Measurements from ENCODE around the gene DNM3.

Gene DNM3

GRCh38 chr1:172146141-172146850, 305.0 kb downstream of the DNM3 start:
- no peak for DNase-seq

- no peak for DNase-seq
These were observed 306.2 kb downstream of the DNM3 start for GRCh38 chr1:172147541-172147940.

GRCh38 chr1:172148213-172148612, 306.9 kb downstream of the DNM3 start:
- no peak for DNase-seq

- DNase-seq: no peak
These were observed 307.4 kb downstream of the DNM3 start for GRCh38 chr1:172148707-172149106.

GRCh38 chr1:172149346-172149745, 308.0 kb downstream of the DNM3 start:
- DNase-seq: no peak

- DNase-seq: no peak
These were observed 313.3 kb downstream of the DNM3 start for GRCh38 chr1:172154551-172154950.

- no peak for DNase-seq
These were observed 314.5 kb downstream of the DNM3 start for GRCh38 chr1:172155766-172156165.

GRCh38 chr1:172162236-172162635, 320.9 kb downstream of the DNM3 start:
- DNase-seq: no peak

GRCh38 chr1:172163498-172164215, 322.4 kb downstream of the DNM3 start:
- no peak for DNase-seq

GRCh38 chr1:172165403-172165802, 324.1 kb downstream of the DNM3 start:
- no peak for DNase-seq

- DNase-seq: no peak
These were observed 326.7 kb downstream of the DNM3 start for GRCh38 chr1:172167796-172168596.

GRCh38 chr1:172168597-172168872, 327.2 kb downstream of the DNM3 start:
- no peak for DNase-seq

GRCh38 chr1:172169836-172170235, 328.5 kb downstream of the DNM3 start:
- no peak for DNase-seq

- DNase-seq: no peak
These were observed 331.1 kb downstream of the DNM3 start for GRCh38 chr1:172172352-172172831.

- DNase-seq: no peak
These were observed 334.9 kb downstream of the DNM3 start for GRCh38 chr1:172176206-172176605.

GRCh38 chr1:172177849-172178248, 336.6 kb downstream of the DNM3 start:
- DNase-seq: no peak

GRCh38 chr1:172178886-172179285, 337.6 kb downstream of the DNM3 start:
- DNase-seq: no peak

GRCh38 chr1:172179918-172180317, 338.6 kb downstream of the DNM3 start:
- DNase-seq: no peak

- peak; percentile 46 for DNase-seq
These were observed 339.4 kb downstream of the DNM3 start for GRCh38 chr1:172180501-172181285.

- DNase-seq: no peak
These were observed 343.4 kb downstream of the DNM3 start for GRCh38 chr1:172184506-172185191.

- no peak for DNase-seq
These were observed 343.9 kb downstream of the DNM3 start for GRCh38 chr1:172185211-172185610.

GRCh38 chr1:172185996-172186395, 344.7 kb downstream of the DNM3 start:
- no peak for DNase-seq

Measured in stimulated activated CD4-positive, alpha-beta T cell treated with anti-CD3 and anti-CD28 coated beads, Interleukin-4, amount 100 ng/mL, for 1 hour (primary cell).